Mucosa of descending colon (tissue), 3 donors: ENCODE measurements around the gene EIF4A3. TPM values are rescaled to one million over a fixed set of nuclear protein-coding genes. Genes with fewer than 3 reads are reported as not detected.
A peak's percentile ranks its signal among the peaks of the same experiment; 100 is the strongest.

Experiments
- ATAC-seq: fragments of 200-7000 bp; cut with Tn5 transposase; one replicate; pipeline ENCODE4 v1.9.1; 2020; ENCODE audit warnings: mild to moderate bottlenecking, moderate library complexity
- DNase-seq, 3 donors: peaks; one replicate each; pipeline ENCODE4 v3.0.0-alpha.2; 2020
- H3K36me3 ChIP-seq: fragments of 200-600 bp; one replicate; pipeline ENCODE4 v1.8.0; 2021; ENCODE audit warnings: low read depth, mild to moderate bottlenecking
- H3K4me1 ChIP-seq: fragments of 200-600 bp; one replicate; pipeline ENCODE4 v1.8.0; 2021; ENCODE audit warnings: low read depth, mild to moderate bottlenecking
- H3K4me3 ChIP-seq: fragments of 200-600 bp; one replicate; pipeline ENCODE4 v1.8.0; 2021; ENCODE audit warnings: mild to moderate bottlenecking
- H3K9me3 ChIP-seq: fragments of 200-600 bp; one replicate; pipeline ENCODE4 v1.8.0; 2021; ENCODE audit warnings: mild to moderate bottlenecking
- intact Hi-C, 2 donors: fragments of 100-400 bp; cut with DNase I in 1 of 2; cut with micrococcal nuclease in 1 of 2; formaldehyde crosslinking; loops; one replicate each; pipeline versions ENCODE4 v1.11.0 to v1.11.1; 2022; cut with DNase I, micrococcal nuclease
- total RNA-seq, 3 donors: library from RNA; stranded (reverse); fragmentation: NEBNext Ultra II Directional in 2 of 3; extraction: Animal tissue kit (Norgen Biotek cat#: 25700) in 2 of 3; gene quantifications; one replicate each; pipeline versions ENCODE4 v1.2.1 to v1.2.4, GENCODE V29; 2021 to 2023
- TF ChIP-seq, protein P1 (sequence below): fragments of 200-600 bp; IDR thresholded peaks from one replicate; pipeline ENCODE4 v1.8.0; 2022; ENCODE audit warnings: antibody characterized with exemption, mild to moderate bottlenecking
- donor health status: DM: no; HTN: no; CAD: no; lungs with moderate emphysema.
- donor health status: DM: no; HTN: no; CAD: no.
- donor health status: DM: no; HTN: yes; CAD: no.

EIF4A3 gene
- total RNA-seq, 3 donors from 2014 or later, result 59.2 to 80.2 (median 61.8) TPM

- Histone ChIP-seq H3K4me3 (no peak within 1 kb of the TSS), H3K9me3 (no peaks in the 10 kb centered on the region), H3K36me3 (no peaks in the 10 kb centered on the region), H3K4me1 (no peaks in the 10 kb centered on the region)
- DNase-seq, result peak in 1 of 3 donors; percentile 39
- ATAC-seq, result peak; percentile 74
- intact Hi-C loops, result no loop called here
- TF ChIP-seq, protein P1, sequence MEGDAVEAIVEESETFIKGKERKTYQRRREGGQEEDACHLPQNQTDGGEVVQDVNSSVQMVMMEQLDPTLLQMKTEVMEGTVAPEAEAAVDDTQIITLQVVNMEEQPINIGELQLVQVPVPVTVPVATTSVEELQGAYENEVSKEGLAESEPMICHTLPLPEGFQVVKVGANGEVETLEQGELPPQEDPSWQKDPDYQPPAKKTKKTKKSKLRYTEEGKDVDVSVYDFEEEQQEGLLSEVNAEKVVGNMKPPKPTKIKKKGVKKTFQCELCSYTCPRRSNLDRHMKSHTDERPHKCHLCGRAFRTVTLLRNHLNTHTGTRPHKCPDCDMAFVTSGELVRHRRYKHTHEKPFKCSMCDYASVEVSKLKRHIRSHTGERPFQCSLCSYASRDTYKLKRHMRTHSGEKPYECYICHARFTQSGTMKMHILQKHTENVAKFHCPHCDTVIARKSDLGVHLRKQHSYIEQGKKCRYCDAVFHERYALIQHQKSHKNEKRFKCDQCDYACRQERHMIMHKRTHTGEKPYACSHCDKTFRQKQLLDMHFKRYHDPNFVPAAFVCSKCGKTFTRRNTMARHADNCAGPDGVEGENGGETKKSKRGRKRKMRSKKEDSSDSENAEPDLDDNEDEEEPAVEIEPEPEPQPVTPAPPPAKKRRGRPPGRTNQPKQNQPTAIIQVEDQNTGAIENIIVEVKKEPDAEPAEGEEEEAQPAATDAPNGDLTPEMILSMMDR, result no peak
Measured at GRCh38 chr17:80169784-80170500, 23.0 kb upstream of the EIF4A3 start, which contains the start of gene CARD14. Gene CARD14 (plus strand): TSS chr17:80170030. CDS start chr17:80181439, 11,409 bp downstream.

DNA sequence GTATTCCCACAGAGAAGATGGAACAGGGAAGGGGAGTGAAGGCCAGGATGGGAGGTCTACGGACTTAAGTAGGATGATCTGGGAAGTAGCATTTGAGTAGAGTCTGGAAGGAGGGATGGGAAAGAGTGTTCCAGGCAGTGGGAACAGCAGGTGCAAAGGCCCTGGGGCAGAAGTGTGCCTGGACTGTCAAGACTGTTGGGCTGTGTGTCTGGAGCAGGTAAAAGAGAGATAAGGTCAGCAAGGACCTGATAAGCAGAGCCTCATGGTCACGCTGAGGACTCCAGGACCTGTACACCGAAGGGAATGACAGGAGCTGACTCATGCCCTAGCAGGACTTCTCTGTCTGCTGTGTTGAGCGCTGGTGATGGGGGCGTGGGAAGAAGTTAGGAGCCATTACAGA lies 22.2 kb upstream of the EIF4A3 start:
- Histone ChIP-seq H3K9me3 (no peaks in the 10 kb centered on the region), H3K36me3 (no peaks in the 10 kb centered on the region), H3K4me1 (no peaks in the 10 kb centered on the region), H3K4me3 (no peak overlapping the region)
- ATAC-seq (no peak), DNase-seq (no peak)
- intact Hi-C loops, result no loop called here
- TF ChIP-seq, protein P1, result no peak

DNA sequence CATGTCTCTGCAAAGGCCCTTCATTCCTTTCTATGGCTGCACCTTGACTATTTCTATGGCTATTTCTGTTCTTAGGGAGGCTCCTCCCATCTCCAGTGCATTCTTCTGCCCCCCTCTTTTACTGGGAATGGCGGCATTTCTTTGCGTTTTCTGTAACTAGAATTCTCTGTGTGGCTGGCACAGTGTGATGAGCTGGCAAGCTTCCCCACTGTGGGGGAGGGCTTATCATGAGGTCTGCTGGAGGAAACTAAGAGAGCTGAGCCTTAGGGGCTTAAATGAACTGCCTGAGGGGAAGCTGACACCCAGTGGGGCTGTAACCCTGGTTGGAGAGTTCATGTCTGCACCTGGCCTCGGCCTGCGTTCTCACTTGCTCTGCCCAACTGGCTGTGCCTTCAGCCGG lies 21.4 kb upstream of the EIF4A3 start:
- intact Hi-C loops, result no loop called here
- no peaks in the 10 kb centered on the region for H3K4me1 ChIP-seq
- DNase-seq, result no peak
- no peaks in the 10 kb centered on the region for H3K36me3 ChIP-seq
- no peaks in the 10 kb centered on the region for H3K9me3 ChIP-seq
- TF ChIP-seq, protein P1, result no peak
- no peak overlapping the region for H3K4me3 ChIP-seq
- ATAC-seq, result no peak

DNA sequence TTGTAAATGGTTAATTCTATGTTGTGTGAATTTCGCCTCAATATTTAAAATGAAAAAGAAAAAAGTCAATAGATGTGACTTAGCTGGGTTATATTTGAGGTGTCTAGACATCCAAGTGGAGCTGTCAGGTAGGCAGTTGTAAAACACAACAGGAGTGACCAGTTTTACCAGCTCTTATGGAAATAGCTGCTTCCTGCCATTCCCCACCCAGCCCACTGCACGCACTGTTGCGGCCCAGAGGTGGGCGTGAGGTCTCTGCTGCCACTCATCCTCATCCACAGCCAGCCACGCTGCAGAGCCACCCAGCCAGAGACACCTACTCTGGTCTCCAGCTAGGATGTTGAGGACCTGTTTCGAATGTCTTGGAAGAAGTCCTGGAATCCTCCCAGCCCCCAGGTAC lies 19.5 kb upstream of the EIF4A3 start:
- H3K9me3 ChIP-seq, result no peaks in the 10 kb centered on the region
- TF ChIP-seq, protein P1, result no peak

DNA sequence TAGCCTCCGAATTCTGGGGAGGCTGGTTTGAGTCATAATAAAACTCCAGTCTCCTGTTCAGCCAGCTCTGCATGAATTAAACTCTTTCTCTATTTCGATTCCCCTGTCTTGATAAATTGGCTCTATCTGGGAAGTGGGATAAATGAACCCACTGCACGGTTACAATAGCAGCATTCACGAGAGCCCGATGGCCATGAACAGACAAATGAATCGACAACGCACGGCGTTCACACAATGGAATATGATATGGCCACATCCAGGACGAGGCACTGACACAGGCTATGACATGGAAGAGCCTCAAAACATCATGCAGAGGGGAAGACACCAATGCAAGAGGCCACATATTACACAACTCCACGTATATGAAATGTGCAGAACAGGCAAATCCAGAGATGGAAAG lies 17.3 kb upstream of the EIF4A3 start:
- H3K4me1 ChIP-seq, result no peaks in the 10 kb centered on the region
- intact Hi-C loops, result no loop called here
- no peak for ATAC-seq
- H3K9me3 ChIP-seq, result no peaks in the 10 kb centered on the region
- DNase-seq, result no peak
- TF ChIP-seq, protein P1, result no peak
- H3K36me3 ChIP-seq, result no peaks in the 10 kb centered on the region
- no peak overlapping the region for H3K4me3 ChIP-seq

More for the DNA sequence above, 19.5 kb upstream of the EIF4A3 start:
- no peak for ATAC-seq
- no peaks in the 10 kb centered on the region for H3K4me1 ChIP-seq
- H3K4me3 ChIP-seq, result no peak overlapping the region
- intact Hi-C loops, result no loop called here
- no peak for DNase-seq
- H3K36me3 ChIP-seq, result no peaks in the 10 kb centered on the region
